C4-2B (cell line): ENCODE data around the gene LRRTM4.

Source experiments
- CTCF ChIP-seq: fragments of 450-650 bp; conservative IDR thresholded peaks from 2 replicates; pipeline ENCODE4 v1.5.1; 2017; ENCODE audit warnings: mild to moderate bottlenecking
- ZFX ChIP-seq: fragments of 450-650 bp; IDR thresholded peaks from 2 replicates; pipeline ENCODE4 v1.6.1; 2017

DNA sequence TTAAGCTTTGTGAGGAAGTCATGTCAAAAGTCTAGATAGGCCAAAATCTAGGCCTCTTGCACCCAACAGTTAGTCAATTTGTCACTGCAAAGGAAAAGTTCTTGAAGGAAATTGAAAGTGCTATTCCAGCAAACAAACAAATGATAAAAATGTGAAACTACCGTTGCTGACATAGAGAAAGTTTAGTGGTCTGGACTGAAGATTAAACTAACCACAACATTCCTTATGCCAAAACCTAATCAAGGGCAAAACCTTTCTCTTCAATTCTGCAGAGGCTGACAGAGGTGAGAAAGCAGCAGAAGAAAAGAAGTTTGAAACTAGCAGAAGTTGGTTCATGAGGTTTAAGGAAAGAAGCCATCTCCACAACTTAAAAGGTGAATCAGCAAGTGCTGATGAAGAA lies 44.0 kb upstream of the LRRTM4 start:
- no peak for TF ChIP-seq CTCF
- TF ChIP-seq ZFX: no peak
